HG02588 (cell line): Measurements from ENCODE around the gene LGI1.

ENCODE experiments used
- ATAC-seq: cut with Tn5 transposase; IDR thresholded peaks from one replicate; pipeline ENCODE4 v1.9.1; 2021; ENCODE audit warnings: mild to moderate bottlenecking, moderate library complexity; ENCODE audit not compliant: unreplicated experiment

Gene LGI1

DNA sequence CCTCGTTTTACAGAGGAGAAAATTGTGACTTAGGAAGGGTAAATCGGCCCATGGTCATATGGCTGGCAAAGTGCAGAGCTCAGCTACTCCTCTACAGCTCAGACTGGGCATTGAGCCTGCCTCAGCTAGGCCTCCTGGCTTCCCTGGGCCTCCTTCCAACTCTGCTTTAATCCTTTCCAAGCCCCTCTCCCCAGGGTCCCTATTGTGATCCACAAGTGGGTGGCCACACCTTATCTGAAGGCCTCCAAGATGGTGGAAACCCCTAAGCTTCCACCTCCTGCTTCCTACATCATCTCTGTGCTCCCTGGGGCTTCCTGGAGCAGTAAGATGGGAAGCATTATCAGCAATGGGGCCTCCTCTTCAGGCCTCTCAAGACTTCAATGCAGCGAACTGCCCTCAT, 3.0 kb upstream of the LGI1 start:
- no peak for ATAC-seq

DNA sequence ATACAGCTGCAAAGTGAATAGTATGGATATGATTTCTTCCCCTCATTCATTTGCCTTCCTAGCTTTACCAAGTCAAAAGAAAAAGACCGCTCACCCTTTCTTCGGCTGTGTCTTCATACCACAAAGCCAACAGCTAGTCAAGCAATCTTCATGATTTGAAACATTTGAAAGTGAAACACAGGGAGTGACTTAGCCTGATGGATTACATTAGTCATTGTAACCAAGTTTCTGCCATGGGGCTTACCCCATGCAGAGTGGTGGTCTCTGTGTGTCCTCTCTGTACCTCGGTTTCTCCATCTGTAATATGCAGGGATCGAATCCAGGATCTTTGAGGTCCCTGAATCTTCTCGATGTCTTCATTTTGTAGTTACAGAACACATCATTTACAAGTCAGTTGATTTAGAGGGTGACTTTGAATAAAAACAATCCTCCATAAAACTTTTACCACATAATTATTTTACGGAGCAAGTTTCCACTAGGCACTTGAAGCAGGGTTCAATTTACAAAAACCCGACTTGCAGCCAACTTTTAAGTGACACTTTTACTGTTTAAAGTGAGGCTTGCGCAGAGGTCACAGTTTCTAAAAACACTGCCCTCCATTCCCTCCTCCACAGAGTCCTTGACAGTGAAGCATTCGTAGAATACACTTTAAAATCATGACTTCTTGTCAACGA, 2.2 kb upstream of the LGI1 start:
- no peak for ATAC-seq

DNA sequence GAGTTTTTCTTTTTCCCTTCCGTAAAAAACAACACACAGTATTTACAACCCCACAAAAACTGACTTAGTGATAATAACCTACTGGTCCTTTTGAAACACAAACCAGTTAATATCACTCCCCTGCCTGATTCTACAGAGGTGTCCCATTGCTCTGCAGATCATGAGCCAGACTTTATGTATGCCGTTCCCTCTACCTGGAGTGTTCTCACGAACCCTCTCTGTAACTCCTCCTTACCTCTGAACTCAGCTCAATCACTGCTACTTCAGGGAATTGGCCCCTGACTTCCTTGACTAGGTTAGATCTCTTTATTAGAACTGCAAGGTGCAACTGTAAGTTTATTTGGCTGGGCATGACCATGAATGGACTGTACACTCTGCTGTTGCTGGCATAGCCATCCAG, 1.6 kb upstream of the LGI1 start:
- no peak for ATAC-seq

DNA sequence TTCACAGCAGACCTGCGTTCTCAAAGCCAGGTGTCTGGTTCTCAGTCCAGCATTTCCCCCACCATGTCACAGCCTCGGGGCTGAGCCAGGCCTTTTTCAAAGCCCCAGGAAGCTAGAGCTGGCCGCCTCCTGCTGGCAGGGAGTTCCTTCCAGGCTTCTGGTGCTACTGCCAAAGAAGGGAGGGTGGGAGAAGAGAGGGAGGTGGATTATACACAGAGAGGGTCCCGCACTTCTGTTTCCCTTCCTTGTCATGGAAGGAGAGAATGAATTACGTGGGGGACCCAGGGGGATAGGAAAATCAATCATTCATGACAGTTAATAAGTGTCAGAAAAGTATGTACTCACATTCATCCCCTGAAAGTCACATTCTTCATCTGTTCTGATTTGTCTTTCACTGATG, 600 bp upstream of the LGI1 start:
- ATAC-seq = no peak

DNA sequence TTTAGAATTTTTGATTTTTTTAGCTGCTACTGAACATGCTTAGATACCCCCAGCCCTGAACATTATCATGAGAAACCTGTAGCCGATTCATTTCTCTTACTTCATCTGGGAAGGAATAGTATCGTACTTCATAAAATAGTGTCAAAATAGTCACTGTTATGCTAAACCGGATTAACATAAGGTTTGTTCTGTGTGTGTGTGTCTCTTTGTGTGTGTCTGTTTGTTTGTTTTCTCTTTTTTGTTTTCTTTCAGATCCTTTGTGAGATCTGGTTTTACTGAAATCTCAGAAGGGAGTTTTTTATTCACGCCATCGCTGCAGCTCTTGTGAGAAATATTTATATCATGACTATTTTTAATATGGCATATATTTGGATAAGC, 761 bp downstream of the LGI1 start:
- no peak for ATAC-seq

DNA sequence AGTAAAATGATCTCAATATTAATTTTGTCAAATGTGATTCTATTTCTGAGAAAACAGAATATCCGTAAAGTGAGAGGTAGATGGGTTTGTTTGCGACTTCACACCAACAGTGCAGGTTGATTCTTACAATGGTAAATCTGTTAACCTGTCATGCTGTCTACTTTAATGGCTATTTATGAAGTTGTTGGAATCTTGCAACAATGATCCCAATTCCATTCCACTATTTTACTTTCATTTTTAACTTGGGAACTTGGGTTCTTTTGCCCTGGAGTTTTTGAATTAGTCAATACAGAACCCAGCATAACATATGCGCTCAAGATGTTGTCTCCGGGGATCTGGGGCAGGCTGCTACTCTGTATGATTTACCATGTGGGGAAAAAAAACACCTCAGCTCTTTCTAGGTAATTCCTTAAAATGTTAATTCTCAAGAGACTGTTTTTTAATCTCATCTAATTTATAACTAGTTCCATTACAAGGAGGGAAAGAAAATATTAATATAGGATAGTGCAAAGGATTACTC, 1.2 kb downstream of the LGI1 start:
- ATAC-seq = no peak

DNA sequence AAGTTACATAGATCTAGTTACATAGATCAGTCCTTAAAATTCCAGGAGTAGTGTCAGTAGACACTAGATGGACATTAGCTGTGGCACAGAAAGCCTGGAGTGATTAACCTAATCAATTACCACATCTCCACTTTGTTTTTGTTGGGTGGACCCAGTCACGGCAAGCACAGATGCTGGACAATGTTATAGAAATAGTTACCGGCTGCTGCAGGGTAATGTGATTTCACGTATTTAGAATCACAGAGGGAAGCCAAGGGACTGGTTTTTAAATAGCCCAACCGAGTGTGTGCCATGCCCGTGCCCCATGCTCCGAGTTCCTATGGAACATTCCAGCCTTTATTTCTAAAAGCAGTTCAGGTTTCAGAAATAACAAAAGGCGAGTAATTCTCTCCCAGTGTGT, 2.8 kb downstream of the LGI1 start:
- no peak for ATAC-seq

DNA sequence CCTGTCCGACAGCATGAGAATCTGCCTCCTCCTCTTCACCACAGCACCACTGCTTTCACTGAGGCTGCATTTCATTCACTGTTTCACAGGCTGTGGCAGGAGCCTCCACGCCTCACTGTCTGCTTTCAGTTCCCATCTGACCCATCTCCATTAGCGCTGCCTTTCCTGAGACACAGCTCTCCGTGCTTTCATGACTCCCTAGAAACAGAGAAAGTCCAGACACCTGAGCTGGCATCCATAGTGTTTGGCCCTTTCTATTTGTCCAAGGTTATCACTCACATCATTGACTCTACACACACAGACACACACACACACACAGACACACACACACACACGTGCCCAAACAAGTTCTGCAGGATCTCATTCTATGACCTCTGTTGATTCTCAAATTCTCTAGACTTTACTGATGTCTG, 5.2 kb downstream of the LGI1 start:
- no peak for ATAC-seq

DNA sequence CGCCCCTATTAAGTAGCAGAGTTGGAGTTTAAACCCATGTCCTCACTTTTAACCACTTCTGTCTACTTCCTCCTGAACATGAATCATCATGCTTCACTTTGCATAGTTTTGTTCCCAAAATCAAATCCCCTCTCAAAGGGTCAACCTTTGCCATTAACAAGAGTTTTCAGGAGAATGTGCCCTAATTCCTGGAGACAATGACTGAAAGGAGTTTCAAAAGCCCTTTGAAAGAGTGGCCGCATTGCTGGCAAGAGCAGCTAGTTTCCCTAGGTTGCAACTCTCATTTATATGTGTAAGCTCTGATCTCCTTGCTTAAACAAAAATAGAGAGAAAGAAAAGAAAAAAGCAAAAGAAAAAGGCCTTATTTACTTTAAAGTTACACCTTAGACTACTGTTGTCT, 9.2 kb downstream of the LGI1 start:
- ATAC-seq = no peak

DNA sequence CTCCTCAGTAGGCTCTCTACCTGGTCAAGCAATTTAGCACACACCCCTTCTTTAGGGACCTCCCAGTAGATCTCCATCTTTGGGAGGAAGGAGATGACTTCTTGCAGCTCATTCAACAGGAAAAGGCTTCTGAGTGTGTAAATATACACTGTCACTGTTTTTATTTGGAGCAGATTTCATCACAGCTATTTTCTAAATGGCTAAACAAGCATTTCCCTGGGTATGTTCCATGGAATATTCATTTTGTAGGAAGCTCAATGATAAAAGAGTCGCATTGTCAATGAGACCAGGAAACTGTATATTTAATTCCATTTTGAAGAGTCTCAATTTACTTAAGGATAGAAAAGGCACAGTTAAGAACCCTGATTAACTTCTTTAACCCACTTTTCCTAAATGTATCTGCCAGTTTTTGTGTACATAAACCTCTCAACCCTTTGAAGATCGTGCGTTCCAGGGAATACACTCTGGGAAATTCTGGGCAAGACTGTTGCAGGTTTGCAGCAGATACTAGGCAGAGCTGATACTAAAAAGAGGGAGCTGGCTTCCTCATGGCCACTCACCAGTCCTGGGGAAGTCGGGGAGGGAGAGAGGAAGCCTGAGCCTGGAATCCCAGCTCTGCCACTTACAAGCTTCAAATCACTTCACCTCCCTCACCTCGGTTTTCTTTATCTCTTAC, 10.1 kb downstream of the LGI1 start:
- no peak for ATAC-seq

DNA sequence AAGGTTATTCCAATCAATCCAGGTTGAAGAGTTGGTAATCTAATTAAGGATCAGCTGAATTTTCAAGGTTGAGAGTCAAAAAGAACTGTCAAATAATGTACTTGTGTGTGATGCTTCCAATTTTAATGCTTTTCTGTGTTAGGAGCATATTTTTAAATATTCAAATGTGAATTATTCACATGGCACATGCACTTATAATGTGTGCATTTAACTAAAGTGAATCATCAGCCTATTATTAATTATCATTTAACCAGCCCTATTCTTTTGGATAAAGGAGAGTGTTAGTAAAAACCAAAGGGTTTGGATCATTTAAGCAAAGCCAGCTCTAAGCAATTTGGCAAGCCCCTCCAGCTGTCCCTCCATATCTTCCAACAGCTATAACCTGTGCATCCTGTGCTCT, 11.2 kb downstream of the LGI1 start:
- ATAC-seq = no peak

DNA sequence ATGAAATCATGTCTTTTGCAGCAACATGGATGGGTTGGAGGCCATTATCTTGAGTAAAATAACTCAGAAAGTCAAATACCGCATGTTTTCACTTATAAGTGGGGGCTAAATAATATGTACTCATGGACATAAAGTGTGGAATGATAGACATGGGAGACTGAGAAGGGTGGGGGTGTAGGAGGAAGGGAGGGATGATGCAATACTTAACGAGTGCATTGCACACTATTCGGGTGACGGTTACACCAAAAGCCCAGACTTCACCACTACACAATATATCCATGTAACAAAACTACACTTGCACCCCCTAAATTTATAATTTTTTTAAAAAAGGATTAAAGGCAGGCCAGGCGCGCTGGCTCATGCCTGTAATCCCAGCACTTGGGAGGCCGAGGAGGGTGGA, 13.6 kb downstream of the LGI1 start:
- no peak for ATAC-seq

DNA sequence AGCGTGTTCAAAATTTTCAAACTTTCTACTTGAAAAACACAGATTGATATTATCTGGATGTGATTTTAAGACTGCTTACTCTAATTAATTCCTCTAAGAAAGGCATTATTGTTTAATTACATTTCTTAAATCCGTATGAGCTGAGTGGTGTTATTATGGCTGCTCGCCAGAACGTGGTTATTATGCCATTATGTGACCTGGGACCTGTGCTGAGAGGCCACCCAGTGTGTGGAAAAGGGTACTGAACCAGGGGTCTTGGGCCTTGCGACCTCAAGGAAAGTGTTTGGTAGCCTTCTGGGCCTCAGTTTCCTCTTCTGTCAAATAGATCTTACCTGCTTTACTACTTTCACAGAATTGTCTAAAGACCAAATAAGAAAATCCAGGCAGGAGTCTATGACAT, 15.4 kb downstream of the LGI1 start:
- no peak for ATAC-seq

DNA sequence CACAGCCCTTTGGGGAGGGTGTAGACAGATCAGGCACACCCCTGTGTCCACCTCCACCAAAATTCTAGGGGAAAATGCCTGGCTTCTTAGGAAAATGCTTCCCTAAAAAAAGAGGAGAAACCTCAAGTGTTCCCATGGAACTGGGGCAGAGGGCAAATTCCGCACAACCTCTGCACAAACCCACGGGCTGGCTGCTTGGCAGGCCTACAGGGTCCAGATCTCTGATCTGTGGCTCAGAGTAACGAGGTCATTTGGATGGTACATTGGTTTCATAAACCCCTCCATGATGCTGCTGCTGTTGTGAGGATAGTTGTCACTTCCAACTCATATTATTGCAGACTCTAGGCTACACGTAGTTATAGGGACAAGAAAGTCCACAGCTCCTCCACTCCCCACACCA, 16.0 kb downstream of the LGI1 start:
- ATAC-seq = no peak

DNA sequence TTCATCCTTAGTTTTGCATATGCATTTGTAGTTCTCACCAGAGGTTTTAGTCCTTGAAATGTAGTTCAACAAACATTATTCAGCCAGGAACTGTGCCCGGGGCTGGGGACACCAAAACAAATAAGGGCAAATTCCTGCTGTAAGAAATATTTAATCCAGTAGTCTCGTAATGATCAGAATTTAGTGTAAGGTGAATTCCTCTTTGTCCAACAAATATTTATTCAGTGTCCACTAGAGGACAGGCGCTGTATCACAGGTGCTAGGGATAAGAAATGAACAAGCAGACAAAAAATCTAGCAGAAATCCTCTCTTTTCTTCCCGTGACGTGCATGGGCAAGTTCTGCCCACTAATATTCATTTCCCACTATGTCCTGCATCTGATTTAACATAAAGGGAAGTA, 17.6 kb downstream of the LGI1 start:
- no peak for ATAC-seq

DNA sequence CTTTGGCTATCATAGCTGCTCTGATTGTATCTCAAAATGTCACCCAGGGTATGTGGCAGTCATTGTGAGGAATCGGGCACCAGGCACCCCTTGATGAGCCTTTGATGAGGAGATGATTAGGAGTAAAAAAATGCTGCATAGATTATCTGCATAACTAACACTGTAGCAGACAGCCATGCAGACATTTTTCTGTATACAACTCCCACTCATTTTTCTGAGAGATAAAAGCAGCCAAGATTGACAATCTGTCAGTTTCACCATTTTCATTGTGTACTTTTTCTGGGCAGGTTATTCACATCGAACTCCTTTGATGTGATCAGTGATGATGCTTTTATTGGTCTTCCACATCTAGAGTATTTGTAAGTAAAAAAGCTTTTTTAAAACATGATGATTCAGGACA, 19.4 kb downstream of the LGI1 start:
- ATAC-seq = no peak

DNA sequence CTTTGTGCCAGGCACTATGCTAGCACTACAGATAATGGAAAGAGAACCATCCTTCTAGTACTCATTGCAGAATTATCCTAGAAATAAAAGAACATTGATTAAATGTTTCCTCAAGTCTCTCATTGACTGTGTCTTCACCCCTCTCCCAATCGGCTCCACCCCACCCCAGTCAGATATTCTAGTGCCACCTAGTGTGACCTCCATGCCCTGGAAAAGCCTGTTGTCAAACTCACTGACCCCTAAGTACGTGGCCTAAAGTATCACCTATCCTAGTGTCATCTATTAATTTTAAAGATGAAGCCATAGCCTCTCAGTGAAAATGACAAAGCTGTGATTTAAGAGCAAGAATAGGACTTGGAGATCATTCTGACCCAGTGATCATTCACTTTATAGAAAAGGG, 26.3 kb downstream of the LGI1 start:
- ATAC-seq = no peak

DNA sequence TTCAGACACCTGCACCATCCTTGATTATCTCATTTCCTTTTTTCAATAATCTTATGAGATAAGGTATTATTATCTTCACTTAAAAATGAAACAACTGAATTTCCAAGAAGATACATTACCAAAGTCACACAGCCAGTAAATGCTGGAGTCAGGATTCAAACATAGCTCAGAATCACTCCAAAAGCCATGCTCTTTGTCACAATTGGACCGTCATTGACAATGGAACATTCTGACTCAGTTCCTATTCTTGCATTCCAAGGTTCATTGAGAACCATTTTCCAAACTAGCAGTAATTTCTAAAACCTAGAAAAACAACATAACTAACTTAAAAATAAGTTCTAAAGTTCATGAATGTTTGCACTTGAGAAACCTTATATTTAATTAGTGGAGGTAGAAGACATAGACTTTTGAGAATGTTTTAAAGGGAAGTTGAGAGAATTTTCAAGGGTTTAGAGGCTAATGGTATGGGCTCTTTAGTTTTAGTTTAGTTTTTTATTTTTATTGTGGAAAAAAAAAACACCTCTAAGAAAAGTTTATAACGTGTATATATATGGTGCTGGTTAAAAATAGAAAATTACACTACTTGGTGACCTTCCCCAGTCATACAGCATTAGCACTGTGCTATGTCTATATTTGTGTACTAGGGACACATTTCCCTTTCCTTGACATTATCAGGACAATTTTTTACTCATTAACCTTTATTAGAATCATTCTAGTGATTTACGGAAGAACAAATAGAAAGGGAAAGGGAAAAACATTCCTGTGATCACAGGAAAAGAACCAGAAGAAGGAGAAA, 30.9 kb downstream of the LGI1 start:
- no peak for ATAC-seq

DNA sequence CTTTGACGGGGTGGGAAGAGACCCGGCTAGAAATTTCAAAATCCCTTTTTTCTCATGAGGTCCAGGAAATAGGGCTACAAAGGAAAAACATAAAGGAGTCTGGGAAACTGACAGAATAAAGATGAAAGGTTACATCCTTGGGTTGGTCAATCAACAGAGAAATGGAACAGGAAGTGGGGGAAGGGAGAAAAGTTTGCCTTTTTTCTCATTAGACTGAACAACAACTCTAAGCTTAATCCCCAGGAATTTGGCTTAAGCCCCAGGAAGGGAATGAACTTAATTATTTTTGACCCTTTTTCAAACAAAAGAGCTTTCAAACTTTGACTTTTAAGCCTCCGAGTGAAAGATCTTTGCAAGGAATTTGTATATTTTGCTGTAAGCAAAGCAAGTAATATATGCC, 32.7 kb downstream of the LGI1 start:
- no peak for ATAC-seq

DNA sequence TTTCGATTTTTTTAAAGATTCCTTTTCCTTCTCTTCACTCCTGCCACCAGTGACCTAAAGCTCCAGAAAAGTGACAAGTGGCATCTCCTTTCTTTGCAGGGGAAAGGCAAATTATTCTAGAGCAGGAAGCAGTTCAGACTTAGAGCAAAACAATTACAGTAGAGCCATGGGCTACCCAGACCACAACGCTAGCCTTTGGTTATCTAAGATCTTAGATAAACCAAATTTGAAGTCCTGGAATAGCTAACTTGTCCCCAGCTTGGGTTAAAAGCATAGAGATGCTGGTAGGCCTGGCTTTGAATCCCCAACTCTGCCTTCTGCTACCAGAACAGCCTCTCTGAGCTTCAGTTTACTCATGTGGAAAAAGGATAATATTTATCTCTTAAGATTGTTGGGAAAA, 38.4 kb downstream of the LGI1 start:
- ATAC-seq = no peak

DNA sequence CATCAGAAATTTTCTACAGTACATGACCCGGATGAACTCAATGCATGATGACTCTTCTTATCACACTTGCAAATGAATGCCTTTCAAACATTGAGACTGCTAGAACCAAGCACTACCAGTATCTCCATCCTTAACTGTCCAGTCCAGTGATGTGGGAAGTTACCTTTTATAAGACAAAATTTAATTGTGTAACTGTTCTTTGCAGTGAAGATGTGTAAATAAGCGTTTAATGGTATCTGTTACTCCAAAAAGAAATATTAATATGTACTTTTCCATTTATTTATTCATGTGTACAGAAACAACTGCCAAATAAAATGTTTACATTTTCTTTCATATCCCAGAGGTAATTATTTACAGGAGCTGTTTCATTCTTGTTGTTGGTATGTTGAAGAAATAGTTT, 40.1 kb downstream of the LGI1 start:
- ATAC-seq = no peak

DNA sequence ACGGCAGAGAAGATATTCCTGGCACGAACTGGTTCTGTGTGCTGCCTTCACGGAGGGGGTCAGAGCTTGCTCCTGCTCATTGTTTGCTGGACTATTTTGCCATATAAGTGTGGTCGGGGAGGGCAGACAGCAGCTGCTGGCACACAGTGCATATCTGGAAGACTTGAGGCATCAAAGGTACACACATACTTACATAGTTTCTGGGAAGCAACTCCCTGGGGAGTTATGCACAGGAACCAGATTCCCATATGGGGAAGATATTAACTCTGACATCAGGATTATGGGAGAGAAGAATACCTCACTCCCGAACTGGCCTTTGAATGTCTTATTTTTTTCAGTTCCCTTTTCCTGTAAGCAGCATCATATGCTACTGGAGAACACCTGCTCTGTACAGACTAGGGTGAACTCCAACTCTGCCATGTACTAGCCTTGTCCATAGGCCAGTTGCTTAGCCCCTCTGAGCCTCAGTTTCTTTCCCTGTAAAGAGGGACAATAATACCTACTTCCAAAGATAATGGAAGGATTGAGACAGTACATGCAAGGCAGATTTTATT, 41.5 kb downstream of the LGI1 start:
- no peak for ATAC-seq
